ENCODE data around the gene TTC21A. TPM values are rescaled to one million over a fixed set of nuclear protein-coding genes. Genes with fewer than 3 reads are reported as not detected.

Gene TTC21A
- total RNA-seq, 1 experiment from 2014 or later: 5.6 TPM

DNA sequence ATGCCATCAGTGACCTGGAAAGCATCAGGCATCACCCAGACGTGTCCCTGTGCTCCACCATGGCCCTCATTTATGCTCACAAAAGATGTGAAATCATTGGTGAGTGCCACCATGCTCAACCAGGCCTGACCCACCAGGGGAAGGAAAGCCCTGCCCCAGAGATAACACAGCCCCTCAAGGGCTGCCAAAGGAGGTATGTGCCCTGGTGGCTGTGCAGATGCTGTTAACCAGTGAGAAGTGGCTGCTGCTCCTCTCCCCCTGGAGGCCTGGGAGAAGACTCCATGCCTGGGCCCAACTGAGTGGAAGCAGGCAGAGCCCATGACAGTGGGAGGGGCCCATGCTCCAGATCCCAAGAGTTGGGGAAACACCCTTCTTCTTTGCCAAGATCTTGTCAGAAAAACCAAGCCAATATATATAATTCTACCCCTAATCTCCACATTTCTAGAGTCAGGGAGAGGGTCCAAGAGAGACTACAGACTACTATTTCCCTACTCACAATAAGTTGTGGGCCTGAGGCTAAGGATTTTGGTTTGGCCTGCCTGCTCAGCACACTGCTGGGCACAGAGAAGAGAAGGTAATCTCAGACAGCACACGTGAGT lies 2.7 kb downstream of the TTC21A start:
- Histone ChIP-seq H2AFZ (ENCODE audit: low read depth, low read length, poor library complexity, severe bottlenecking) (no peak overlapping the region), H3K36me3 (ENCODE audit: control insufficient read depth in 1 of 2, insufficient read depth in 2 of 2, low read length in 2 of 2) (no peaks in the 10 kb centered on the region), H3K4me2 (ENCODE audit: low read length) (no peak overlapping the region), H3K79me2 (ENCODE audit: insufficient read depth, low read length) (peaks cover 14% of the 10 kb centered on the region; the same call in 1 of the 2 replicates), H3K9ac (ENCODE audit: low read length) (no peak overlapping the region), H3K27ac (ENCODE audit: low read depth, low read length) (no peak overlapping the region), H3K9me3 (ENCODE audit: control insufficient read depth in 1 of 2, insufficient read depth in 1 of 2, low read depth in 1 of 2, low read length in 2 of 2) (no peaks in the 10 kb centered on the region), H3K27me3 (ENCODE audit: insufficient read depth, low read length) (no peaks in the 10 kb centered on the region), H3K4me3 (replicated peaks in 1 of 2; ENCODE audit: low read depth in 1 of 2, low read length in 2 of 2) (no peak overlapping the region), H3K4me1 (ENCODE audit: control insufficient read depth in 1 of 2, insufficient read depth in 2 of 2, low read length in 2 of 2) (peaks cover 16 to 23% of the 10 kb centered on the region in 2 experiments), H3K9me2 (ENCODE audit: insufficient read depth) (no peaks in the 10 kb centered on the region), H4K20me1 (ENCODE audit: insufficient read depth) (no peaks in the 10 kb centered on the region)
- BruUV-seq (replicated peaks): no TSS peak
- intact Hi-C loops (cut with micrococcal nuclease): no loop called here
- ChIA-PET CTCF (interaction anchor here (1.2 kb wide), 1 partner anchor 178 kb away, joined by 3 read pairs; no protein-coding TSS in a partner anchor), RAD21 (ENCODE audit: low non-redundant PET in 1 of 2, low total read pairs in 2 of 2, uncharacterized antibody in 2 of 2, unreplicated experiment in 2 of 2) (no interaction called here), POLR2A (no interaction called here)
- DNase-seq (ENCODE audit: low read depth, low spot score): no peak
- ATAC-seq: no peak
- TF ChIP-seq ZFX (IDR thresholded peaks at IDR 0.05) (no peak), TCF7L2 (IDR thresholded peaks at IDR 0.05; ENCODE audit: borderline replicate concordance, extremely low read depth, insufficient read depth, insufficient read length) (no peak), SIN3A (IDR thresholded peaks at IDR 0.05; ENCODE audit: low read depth) (no peak), SRF (IDR thresholded peaks at IDR 0.05; ENCODE audit: low read depth) (no peak), JUND (IDR thresholded peaks at IDR 0.05) (no peak), FOSL1 (IDR thresholded peaks at IDR 0.05; ENCODE audit: low read depth) (no peak), MAX (IDR thresholded peaks at IDR 0.05) (no peak), CEBPB (IDR thresholded peaks at IDR 0.05; ENCODE audit: low read depth) (no peak), EZH2phosphoT487 (IDR thresholded peaks at IDR 0.05; ENCODE audit: borderline replicate concordance) (no peak), ATF3 (IDR thresholded peaks at IDR 0.05) (no peak), ELF1 (IDR thresholded peaks at IDR 0.05; ENCODE audit: borderline replicate concordance, low read depth) (no peak), YY1 (IDR thresholded peaks at IDR 0.05; ENCODE audit: extremely low read depth, insufficient replicate concordance, low read depth, low read length) (no peak), RAD21 (IDR thresholded peaks at IDR 0.05; ENCODE audit: low read depth) (no peak), ZNF274 (IDR thresholded peaks at IDR 0.05; ENCODE audit: low read depth, low read length) (no peak)
- TF ChIP-seq, protein P1, sequence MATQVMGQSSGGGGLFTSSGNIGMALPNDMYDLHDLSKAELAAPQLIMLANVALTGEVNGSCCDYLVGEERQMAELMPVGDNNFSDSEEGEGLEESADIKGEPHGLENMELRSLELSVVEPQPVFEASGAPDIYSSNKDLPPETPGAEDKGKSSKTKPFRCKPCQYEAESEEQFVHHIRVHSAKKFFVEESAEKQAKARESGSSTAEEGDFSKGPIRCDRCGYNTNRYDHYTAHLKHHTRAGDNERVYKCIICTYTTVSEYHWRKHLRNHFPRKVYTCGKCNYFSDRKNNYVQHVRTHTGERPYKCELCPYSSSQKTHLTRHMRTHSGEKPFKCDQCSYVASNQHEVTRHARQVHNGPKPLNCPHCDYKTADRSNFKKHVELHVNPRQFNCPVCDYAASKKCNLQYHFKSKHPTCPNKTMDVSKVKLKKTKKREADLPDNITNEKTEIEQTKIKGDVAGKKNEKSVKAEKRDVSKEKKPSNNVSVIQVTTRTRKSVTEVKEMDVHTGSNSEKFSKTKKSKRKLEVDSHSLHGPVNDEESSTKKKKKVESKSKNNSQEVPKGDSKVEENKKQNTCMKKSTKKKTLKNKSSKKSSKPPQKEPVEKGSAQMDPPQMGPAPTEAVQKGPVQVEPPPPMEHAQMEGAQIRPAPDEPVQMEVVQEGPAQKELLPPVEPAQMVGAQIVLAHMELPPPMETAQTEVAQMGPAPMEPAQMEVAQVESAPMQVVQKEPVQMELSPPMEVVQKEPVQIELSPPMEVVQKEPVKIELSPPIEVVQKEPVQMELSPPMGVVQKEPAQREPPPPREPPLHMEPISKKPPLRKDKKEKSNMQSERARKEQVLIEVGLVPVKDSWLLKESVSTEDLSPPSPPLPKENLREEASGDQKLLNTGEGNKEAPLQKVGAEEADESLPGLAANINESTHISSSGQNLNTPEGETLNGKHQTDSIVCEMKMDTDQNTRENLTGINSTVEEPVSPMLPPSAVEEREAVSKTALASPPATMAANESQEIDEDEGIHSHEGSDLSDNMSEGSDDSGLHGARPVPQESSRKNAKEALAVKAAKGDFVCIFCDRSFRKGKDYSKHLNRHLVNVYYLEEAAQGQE (IDR thresholded peaks at IDR 0.05; ENCODE audit: low read depth): no peak
- TF ChIP-seq, protein P2, sequence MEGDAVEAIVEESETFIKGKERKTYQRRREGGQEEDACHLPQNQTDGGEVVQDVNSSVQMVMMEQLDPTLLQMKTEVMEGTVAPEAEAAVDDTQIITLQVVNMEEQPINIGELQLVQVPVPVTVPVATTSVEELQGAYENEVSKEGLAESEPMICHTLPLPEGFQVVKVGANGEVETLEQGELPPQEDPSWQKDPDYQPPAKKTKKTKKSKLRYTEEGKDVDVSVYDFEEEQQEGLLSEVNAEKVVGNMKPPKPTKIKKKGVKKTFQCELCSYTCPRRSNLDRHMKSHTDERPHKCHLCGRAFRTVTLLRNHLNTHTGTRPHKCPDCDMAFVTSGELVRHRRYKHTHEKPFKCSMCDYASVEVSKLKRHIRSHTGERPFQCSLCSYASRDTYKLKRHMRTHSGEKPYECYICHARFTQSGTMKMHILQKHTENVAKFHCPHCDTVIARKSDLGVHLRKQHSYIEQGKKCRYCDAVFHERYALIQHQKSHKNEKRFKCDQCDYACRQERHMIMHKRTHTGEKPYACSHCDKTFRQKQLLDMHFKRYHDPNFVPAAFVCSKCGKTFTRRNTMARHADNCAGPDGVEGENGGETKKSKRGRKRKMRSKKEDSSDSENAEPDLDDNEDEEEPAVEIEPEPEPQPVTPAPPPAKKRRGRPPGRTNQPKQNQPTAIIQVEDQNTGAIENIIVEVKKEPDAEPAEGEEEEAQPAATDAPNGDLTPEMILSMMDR (IDR thresholded peaks at IDR 0.05 in 2 of 3, conservative IDR thresholded peaks at IDR 0.05 in 1 of 3; ENCODE audit: borderline replicate concordance in 1 of 3, insufficient read depth in 1 of 3, low read depth in 2 of 3, low read length in 2 of 3): no peak

All from HCT116 (cell line).